ENCODE measurements around the gene SEZ6L. TPM values are rescaled to one million over a fixed set of nuclear protein-coding genes. Genes with fewer than 3 reads are reported as not detected.

Gene SEZ6L
- total RNA-seq, 4 donors from 2014 or later: 0.10 to 0.13 TPM; not detected in 2

DNA sequence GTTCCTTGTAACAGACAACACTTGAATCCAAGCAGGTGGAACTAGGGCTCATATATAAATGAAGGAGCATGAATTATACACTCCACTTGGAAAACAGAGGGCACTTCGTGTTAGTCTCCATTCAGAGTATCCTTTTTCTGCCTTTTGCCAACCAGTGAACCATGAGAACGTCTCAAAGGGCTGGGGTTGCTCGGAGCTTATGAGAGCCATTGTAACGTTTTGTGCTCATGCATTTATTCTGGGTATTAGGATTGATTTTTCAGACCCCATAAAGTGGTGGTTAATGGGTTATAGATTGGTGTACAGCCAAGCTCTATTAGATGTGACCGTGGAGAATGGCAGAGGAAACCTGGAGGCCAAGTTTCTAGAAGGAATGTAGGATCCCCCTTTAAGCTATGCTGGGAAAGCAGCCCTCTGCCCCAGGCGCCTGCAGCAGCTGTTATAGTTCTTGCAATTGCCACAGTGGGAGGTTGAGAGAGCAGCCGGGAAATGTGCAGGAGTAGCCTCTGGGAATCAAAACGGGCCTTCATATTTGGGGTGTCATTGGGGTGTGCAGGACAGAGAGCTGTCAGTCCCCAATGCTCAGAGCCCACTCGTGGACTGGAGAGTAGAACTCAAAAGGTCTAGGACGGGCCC lies 205.2 kb downstream of the SEZ6L start:
- intact Hi-C loops (cut with DNase I; ENCODE audit: low total_unique reads): no loop called here
- Histone ChIP-seq H3K36me3 (no peaks in the 10 kb centered on the region), H3K27me3 (peaks cover 33 to 36% (median 33%) of the 10 kb centered on the region in 3 donors), H3K27ac (no peak overlapping the region), H3K4me3 (no peak overlapping the region), H3K9me3 (no peaks in the 10 kb centered on the region), H3K4me1 (no peaks in the 10 kb centered on the region)
- no peak for ATAC-seq
- TF ChIP-seq, protein P1, sequence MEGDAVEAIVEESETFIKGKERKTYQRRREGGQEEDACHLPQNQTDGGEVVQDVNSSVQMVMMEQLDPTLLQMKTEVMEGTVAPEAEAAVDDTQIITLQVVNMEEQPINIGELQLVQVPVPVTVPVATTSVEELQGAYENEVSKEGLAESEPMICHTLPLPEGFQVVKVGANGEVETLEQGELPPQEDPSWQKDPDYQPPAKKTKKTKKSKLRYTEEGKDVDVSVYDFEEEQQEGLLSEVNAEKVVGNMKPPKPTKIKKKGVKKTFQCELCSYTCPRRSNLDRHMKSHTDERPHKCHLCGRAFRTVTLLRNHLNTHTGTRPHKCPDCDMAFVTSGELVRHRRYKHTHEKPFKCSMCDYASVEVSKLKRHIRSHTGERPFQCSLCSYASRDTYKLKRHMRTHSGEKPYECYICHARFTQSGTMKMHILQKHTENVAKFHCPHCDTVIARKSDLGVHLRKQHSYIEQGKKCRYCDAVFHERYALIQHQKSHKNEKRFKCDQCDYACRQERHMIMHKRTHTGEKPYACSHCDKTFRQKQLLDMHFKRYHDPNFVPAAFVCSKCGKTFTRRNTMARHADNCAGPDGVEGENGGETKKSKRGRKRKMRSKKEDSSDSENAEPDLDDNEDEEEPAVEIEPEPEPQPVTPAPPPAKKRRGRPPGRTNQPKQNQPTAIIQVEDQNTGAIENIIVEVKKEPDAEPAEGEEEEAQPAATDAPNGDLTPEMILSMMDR (IDR thresholded peaks at IDR 0.05 in 4 of 5, conservative IDR thresholded peaks at IDR 0.05 in 1 of 5): no peak
- TF ChIP-seq POLR2A (IDR thresholded peaks at IDR 0.05): no peak
- DNase-seq: no peak
- in situ Hi-C loops (cut with MboI; ENCODE audit: low sequenced_read_pairs in 4 of 4): no loop called here

DNA sequence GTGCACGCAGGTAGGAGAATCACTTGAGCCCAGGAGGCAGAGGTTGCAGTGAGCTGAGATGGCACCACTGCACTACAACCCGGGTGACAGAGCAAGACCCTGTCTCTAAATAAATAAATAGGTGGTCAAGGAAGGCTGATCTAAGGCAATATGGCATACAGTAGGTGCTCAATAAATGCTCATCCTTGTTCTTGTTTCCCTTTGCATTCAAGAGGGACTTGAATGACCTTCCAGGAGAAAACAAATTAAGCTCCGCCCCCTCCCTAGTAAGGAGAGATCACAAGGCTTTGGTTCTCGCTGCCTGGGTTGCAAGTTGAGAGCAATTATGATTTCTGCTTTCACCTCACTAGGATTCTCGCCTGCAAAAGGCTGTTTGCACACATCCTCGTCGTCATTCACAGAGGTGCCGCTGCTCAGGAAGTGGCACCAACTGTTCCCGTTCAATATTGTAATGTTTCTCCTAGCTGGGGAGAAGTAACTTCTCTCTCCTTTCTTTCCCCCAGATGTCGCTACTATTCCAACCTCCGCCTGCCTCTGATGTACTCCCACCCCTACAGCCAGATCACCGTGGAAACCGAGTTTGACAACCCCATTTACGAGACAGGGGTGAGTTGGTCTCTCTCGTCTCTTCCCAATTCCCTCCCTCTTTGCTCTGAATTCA lies 208.0 kb downstream of the SEZ6L start:
- DNase-seq: no peak
- Histone ChIP-seq H3K36me3 (no peaks in the 10 kb centered on the region), H3K4me1 (no peaks in the 10 kb centered on the region), H3K27ac (no peak overlapping the region), H3K9me3 (no peaks in the 10 kb centered on the region), H3K4me3 (no peak overlapping the region), H3K27me3 (peaks cover 33 to 42% (median 40%) of the 10 kb centered on the region in 3 donors)
- ATAC-seq: no peak
- no peak for TF ChIP-seq POLR2A (IDR thresholded peaks at IDR 0.05)
- TF ChIP-seq, protein P1 (IDR thresholded peaks at IDR 0.05 in 4 of 5, conservative IDR thresholded peaks at IDR 0.05 in 1 of 5): no peak
- intact Hi-C loops (cut with DNase I; ENCODE audit: low total_unique reads) (no loop called here), in situ Hi-C loops (cut with MboI; ENCODE audit: low sequenced_read_pairs in 4 of 4) (no loop called here)

DNA sequence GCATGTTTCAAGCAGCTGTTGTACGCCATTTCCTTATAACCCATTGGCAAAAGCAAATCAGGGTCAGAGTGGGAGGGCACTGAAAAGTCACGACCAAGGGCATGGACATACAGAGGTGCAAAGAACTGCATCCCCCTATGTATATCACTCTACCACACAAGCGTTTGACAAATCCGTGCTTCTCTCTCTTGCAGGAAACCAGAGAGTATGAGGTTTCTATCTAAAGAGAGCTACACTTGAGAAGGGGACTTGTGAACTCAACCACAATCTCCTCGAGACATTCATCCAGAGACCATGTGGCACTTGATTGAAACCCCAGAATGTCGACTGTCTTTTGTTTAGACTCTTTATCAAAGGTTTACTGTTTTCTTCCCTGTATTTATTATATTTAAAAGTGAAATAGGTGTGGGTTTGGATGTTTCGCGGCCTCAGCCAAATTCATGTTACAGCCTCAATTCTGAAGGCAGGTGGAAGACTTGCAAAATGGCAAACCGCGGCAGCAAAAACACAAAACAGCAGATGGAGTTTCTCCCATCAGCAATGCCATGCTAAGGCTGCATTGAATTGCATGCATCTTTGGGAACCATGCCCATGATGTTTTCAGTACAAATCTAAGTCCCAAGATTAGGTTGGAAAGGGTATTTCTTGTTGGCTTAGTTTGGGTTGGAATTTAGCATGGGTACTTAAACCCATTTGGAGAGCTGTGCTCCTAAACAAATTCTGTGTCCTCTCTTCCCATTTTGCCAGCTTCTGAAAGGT lies 211.0 kb downstream of the SEZ6L start:
- Histone ChIP-seq H3K4me1 (no peaks in the 10 kb centered on the region), H3K27me3 (peaks cover 22 to 38% (median 28%) of the 10 kb centered on the region in 3 donors), H3K9me3 (no peaks in the 10 kb centered on the region), H3K36me3 (no peaks in the 10 kb centered on the region), H3K4me3 (no peak overlapping the region), H3K27ac (no peak overlapping the region)
- DNase-seq: no peak
- TF ChIP-seq, protein P1 (IDR thresholded peaks at IDR 0.05 in 4 of 5, conservative IDR thresholded peaks at IDR 0.05 in 1 of 5): no peak
- TF ChIP-seq POLR2A (IDR thresholded peaks at IDR 0.05): no peak
- intact Hi-C loops (cut with DNase I; ENCODE audit: low total_unique reads) (no loop called here), in situ Hi-C loops (cut with MboI; ENCODE audit: low sequenced_read_pairs in 4 of 4) (no loop called here)
- no peak for ATAC-seq

DNA sequence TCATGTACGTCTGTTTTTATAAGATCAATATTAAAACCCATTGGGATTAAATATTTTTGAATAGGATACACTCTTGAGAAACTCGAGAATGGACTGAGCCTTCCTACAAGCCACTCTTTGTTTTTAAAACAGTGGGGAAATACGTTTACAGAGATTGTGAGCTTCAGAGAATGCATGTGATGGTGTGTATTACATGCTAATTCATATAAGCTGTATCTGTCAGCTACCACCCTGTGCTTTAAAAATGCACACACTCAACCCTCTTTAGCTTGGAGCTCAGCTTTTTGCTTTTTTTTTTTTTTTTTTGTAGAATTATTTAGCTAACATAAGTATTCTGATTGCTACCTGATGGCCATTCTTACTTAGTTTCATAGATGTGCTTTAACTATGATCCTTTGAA lies 213.5 kb downstream of the SEZ6L start:
- ATAC-seq (no peak), DNase-seq (no peak)
- no peaks in the 10 kb centered on the region for H3K36me3 ChIP-seq
- TF ChIP-seq POLR2A (IDR thresholded peaks at IDR 0.05): no peak
- TF ChIP-seq, protein P1 (IDR thresholded peaks at IDR 0.05 in 4 of 5, conservative IDR thresholded peaks at IDR 0.05 in 1 of 5): no peak
- H3K9me3 ChIP-seq: no peaks in the 10 kb centered on the region
- no peak overlapping the region for H3K27ac ChIP-seq
- intact Hi-C loops (cut with DNase I; ENCODE audit: low total_unique reads): no loop called here
- no peaks in the 10 kb centered on the region for H3K4me1 ChIP-seq
- in situ Hi-C loops (cut with MboI; ENCODE audit: low sequenced_read_pairs in 4 of 4): no loop called here
- peaks cover 0 to 20% (median 12%) of the 10 kb centered on the region in 3 donors for H3K27me3 ChIP-seq
- H3K4me3 ChIP-seq: no peak overlapping the region
